ENCODE data around the gene APPBP2.
"Not testable (repeated sequence)": the region's sequence is repeated elsewhere in the genome, so short reads cannot be mapped to it uniquely, and the experiment has no call there.

DNA sequence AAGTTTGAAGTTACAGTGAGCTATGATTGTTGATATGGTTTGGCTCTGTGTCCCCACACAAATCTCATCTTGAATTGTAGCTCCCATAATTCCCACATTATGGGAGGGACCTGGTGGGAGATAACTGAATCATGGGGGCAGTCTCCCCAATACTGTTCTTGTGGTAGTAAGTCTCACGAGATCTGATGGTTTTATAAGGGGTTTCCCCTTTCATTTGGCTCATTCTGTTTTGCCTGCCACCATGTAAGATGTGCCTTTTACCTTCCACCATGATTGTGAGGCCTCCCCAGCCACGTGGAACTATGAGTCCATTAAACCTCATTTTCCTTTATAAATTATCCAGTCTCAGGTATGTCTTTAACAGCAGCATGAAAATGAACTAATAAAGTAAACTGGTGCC is 35.4 kb downstream of the APPBP2 start:
- TF ChIP-seq, protein P1, sequence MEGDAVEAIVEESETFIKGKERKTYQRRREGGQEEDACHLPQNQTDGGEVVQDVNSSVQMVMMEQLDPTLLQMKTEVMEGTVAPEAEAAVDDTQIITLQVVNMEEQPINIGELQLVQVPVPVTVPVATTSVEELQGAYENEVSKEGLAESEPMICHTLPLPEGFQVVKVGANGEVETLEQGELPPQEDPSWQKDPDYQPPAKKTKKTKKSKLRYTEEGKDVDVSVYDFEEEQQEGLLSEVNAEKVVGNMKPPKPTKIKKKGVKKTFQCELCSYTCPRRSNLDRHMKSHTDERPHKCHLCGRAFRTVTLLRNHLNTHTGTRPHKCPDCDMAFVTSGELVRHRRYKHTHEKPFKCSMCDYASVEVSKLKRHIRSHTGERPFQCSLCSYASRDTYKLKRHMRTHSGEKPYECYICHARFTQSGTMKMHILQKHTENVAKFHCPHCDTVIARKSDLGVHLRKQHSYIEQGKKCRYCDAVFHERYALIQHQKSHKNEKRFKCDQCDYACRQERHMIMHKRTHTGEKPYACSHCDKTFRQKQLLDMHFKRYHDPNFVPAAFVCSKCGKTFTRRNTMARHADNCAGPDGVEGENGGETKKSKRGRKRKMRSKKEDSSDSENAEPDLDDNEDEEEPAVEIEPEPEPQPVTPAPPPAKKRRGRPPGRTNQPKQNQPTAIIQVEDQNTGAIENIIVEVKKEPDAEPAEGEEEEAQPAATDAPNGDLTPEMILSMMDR (conservative IDR thresholded peaks at IDR 0.05 in 1 of 2, IDR thresholded peaks at IDR 0.05 in 1 of 2; ENCODE audit: extremely low read depth in 1 of 2, insufficient read depth in 1 of 2, low read depth in 1 of 2, low read length in 2 of 2), result not testable (repeated sequence)
- not testable (repeated sequence) for TF ChIP-seq EZH2 (IDR thresholded peaks at IDR 0.05; ENCODE audit: borderline replicate concordance, low read length)

All from mammary epithelial cell (primary cell).